Measurements from ENCODE around the gene SNAPC1. TPM values are rescaled to one million over a fixed set of nuclear protein-coding genes. Genes with fewer than 3 reads are reported as not detected.

The SNAPC1 gene
- total RNA-seq, 2 donors from 2014 or later = 6.2 to 9.5 TPM

DNA sequence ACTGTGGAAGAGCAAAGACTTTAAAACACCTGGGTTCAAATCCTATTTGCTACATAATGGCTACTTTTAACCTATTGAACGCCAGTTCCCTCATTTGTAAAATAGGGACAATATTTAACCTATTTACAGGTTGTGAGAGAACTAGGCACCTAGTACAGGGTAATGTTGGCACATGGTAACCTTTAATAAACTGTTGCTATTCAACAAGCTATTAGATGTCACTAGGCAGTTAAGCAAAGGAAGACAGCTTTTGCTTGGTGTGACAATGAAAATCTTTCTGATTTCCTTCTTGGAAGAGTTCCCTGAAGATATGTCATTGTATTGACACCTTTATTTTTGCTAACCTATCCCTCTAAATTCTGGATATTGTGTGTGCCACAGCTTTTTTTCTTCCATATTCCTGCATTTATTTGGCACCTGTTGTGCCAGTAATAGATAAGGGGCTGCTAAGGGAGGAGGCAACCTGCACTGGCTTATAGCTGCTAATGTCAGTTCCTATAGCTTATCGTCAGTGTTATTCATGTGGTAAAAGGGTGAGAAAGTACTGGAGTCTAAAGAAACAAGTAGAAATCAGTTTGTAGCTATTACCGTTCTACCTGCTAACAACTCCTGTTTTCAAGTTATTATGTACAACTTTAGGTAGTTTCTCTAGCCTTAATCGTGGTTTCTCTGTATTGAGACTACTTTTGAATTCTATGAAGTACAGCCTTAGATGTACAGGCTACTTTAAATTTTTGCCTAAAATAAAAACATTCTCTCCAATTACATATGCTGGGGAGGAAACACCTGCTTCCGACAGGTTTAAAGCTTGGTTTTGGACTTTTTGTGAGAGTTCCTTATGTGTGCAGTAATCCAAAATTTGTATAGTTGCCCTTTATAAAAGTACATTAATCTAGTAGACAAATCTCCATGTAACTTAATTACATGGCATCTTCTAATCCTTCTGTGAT, 42.6 kb upstream of the SNAPC1 start:
- TF ChIP-seq, protein P1, sequence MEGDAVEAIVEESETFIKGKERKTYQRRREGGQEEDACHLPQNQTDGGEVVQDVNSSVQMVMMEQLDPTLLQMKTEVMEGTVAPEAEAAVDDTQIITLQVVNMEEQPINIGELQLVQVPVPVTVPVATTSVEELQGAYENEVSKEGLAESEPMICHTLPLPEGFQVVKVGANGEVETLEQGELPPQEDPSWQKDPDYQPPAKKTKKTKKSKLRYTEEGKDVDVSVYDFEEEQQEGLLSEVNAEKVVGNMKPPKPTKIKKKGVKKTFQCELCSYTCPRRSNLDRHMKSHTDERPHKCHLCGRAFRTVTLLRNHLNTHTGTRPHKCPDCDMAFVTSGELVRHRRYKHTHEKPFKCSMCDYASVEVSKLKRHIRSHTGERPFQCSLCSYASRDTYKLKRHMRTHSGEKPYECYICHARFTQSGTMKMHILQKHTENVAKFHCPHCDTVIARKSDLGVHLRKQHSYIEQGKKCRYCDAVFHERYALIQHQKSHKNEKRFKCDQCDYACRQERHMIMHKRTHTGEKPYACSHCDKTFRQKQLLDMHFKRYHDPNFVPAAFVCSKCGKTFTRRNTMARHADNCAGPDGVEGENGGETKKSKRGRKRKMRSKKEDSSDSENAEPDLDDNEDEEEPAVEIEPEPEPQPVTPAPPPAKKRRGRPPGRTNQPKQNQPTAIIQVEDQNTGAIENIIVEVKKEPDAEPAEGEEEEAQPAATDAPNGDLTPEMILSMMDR (IDR thresholded peaks at IDR 0.05) = no peak
- Histone ChIP-seq H3K36me3 (peaks cover 12% of the 10 kb centered on the region), H3K27ac (peak overlapping the region; percentile 56 to 63)

GRCh38 chr14:61720294-61720661, 41.9 kb upstream of the SNAPC1 start:
- H3K4me1 ChIP-seq = peaks cover 0 to 38% of the 10 kb centered on the region in 2 donors
- no peak for DNase-seq (ENCODE audit: low spot score)
- H3K4me3 ChIP-seq = no peak overlapping the region
- peak overlapping the region; percentile 56 to 63 for H3K27ac ChIP-seq
- H3K36me3 ChIP-seq = peaks cover 12% of the 10 kb centered on the region
- TF ChIP-seq, protein P1 (IDR thresholded peaks at IDR 0.05) = no peak
- H3K27me3 ChIP-seq = no peaks in the 10 kb centered on the region
- no peaks in the 10 kb centered on the region for H3K9me3 ChIP-seq

More for the DNA sequence above, 42.6 kb upstream of the SNAPC1 start:
- DNase-seq (ENCODE audit: low spot score) = no peak
- H3K27me3 ChIP-seq = no peaks in the 10 kb centered on the region
- H3K4me1 ChIP-seq = peaks cover 0 to 40% of the 10 kb centered on the region in 2 donors
- no peaks in the 10 kb centered on the region for H3K9me3 ChIP-seq
- no peak overlapping the region for H3K4me3 ChIP-seq

GRCh38 chr14:61720741-61721140, 41.5 kb upstream of the SNAPC1 start:
- no peaks in the 10 kb centered on the region for H3K9me3 ChIP-seq
- H3K27ac ChIP-seq = peak overlapping the region; percentile 56 to 63
- H3K27me3 ChIP-seq = no peaks in the 10 kb centered on the region
- no peak overlapping the region for H3K4me3 ChIP-seq
- peaks cover 0 to 38% of the 10 kb centered on the region in 2 donors for H3K4me1 ChIP-seq
- peaks cover 12% of the 10 kb centered on the region for H3K36me3 ChIP-seq
- TF ChIP-seq, protein P1 (IDR thresholded peaks at IDR 0.05) = no peak
- no peak for DNase-seq (ENCODE audit: low spot score)

GRCh38 chr14:61724133-61724532, 38.1 kb upstream of the SNAPC1 start:
- Histone ChIP-seq H3K9me3 (no peaks in the 10 kb centered on the region), H3K27me3 (no peaks in the 10 kb centered on the region), H3K27ac (no peak overlapping the region), H3K4me1 (peaks cover 0 to 14% of the 10 kb centered on the region in 2 donors), H3K36me3 (peaks cover 38% of the 10 kb centered on the region), H3K4me3 (no peak overlapping the region)
- no peak for DNase-seq (ENCODE audit: low spot score)
- TF ChIP-seq, protein P1 (IDR thresholded peaks at IDR 0.05) = no peak

GRCh38 chr14:61726778-61727658, 35.2 kb upstream of the SNAPC1 start:
- no peak overlapping the region for H3K27ac ChIP-seq
- TF ChIP-seq, protein P1 (IDR thresholded peaks at IDR 0.05) = no peak
- H3K27me3 ChIP-seq = no peaks in the 10 kb centered on the region
- peaks cover 37% of the 10 kb centered on the region for H3K36me3 ChIP-seq
- peaks cover 0 to 7% of the 10 kb centered on the region in 2 donors for H3K4me1 ChIP-seq
- H3K4me3 ChIP-seq = no peak overlapping the region
- DNase-seq (ENCODE audit: low spot score) = no peak
- no peaks in the 10 kb centered on the region for H3K9me3 ChIP-seq
